SK-N-SH (cell line): ENCODE measurements around the gene HLA-DOB. TPM values are rescaled to one million over a fixed set of nuclear protein-coding genes. Genes with fewer than 3 reads are reported as not detected.

Experiments
- CTCF ChIA-PET: fragments of 300-600, 350-600 bp; formaldehyde crosslinking; extraction: SDS; loops from one replicate; lab custom pipeline; 2021; lab: Yijun Ruan, JAX
- POLR2A ChIA-PET: fragments of 350-600 bp; sonication (Branson Sonifier 250); formaldehyde crosslinking; extraction: SDS; loops from one replicate; lab custom pipeline; 2020; ENCODE audit warnings: antibody characterized with exemption, inconsistent platforms; lab: Yijun Ruan, JAX
- DNase-seq: peaks from one replicate; pipeline ENCODE4 v3.0.0; 2012
- H2AFZ ChIP-seq: fragments of 200-600 bp; sonication (generic); 2 replicates; pipeline ENCODE4 v1.8.1; 2016; ENCODE audit warnings: antibody characterized with exemption, mild to moderate bottlenecking, low read depth
- H3F3A ChIP-seq: fragments of 200-600 bp; sonication (generic); replicated peaks from 2 replicates; pipeline ENCODE3; 2016; ENCODE audit warnings: antibody characterized with exemption, mild to moderate bottlenecking; ENCODE audit not compliant: insufficient read depth
- H3K27ac ChIP-seq, 2 experiments: fragments of 200-500 bp in 1 of 2; fragments of 200-600 bp in 1 of 2; sonication (Bioruptor generic) in 1 of 2; sonication (generic), shearing (Covaris generic) in 1 of 2; 2 replicates each; pipeline versions ENCODE4 v1.5.1 to v1.6.1; 2014 to 2016; ENCODE audit warnings: low read depth in 2 of 2, inconsistent platforms in 1 of 2, low read length in 1 of 2, mild to moderate bottlenecking in 1 of 2, mixed read lengths in 1 of 2
- H3K27me3 ChIP-seq: fragments of 200-600 bp; sonication (generic), shearing (Covaris generic); 2 replicates; pipeline ENCODE4 v1.6.1; 2016; ENCODE audit warnings: mixed run types; ENCODE audit not compliant: insufficient read depth
- H3K36me3 ChIP-seq, 2 experiments: fragments of 200-500 bp in 1 of 2; fragments of 200-600 bp in 1 of 2; sonication (Bioruptor generic) in 1 of 2; sonication (generic) in 1 of 2; replicated peaks in 1 of 2; 2 replicates each; pipeline versions ENCODE3 to v1.5.1; 2014 to 2016; ENCODE audit warnings: low read length in 1 of 2, mild to moderate bottlenecking in 1 of 2; ENCODE audit not compliant: insufficient read depth in 2 of 2, control insufficient read depth in 1 of 2
- H3K4me1 ChIP-seq, 2 experiments: fragments of 200-500 bp in 1 of 2; fragments of 200-600 bp in 1 of 2; sonication (Bioruptor generic) in 1 of 2; sonication (generic), shearing (Covaris generic) in 1 of 2; 2 replicates each; pipeline versions ENCODE4 v1.5.1 to v1.6.1; 2014 to 2016; ENCODE audit warnings: low read depth in 1 of 2, low read length in 1 of 2, mixed run types in 1 of 2; ENCODE audit not compliant: insufficient read depth in 2 of 2, control insufficient read depth in 1 of 2
- H3K4me2 ChIP-seq: fragments of 200-600 bp; sonication (generic), shearing (Covaris generic); 2 replicates; pipeline ENCODE4 v1.6.1; 2017; ENCODE audit warnings: mixed run types
- H3K4me3 ChIP-seq, 2 experiments: fragments of 200-500 bp in 1 of 2; fragments of 200-600 bp in 1 of 2; sonication (Bioruptor generic) in 1 of 2; sonication (generic), shearing (Covaris generic) in 1 of 2; 2 replicates each; pipeline versions ENCODE4 v1.5.1 to v1.8.1; 2014 to 2016; ENCODE audit warnings: low read depth in 2 of 2, inconsistent platforms in 1 of 2, low read length in 1 of 2, mild to moderate bottlenecking in 1 of 2, mixed read lengths in 1 of 2, moderate library complexity in 1 of 2
- H3K79me2 ChIP-seq: fragments of 200-600 bp; sonication (generic); 2 replicates; pipeline ENCODE4 v1.8.1; 2017; ENCODE audit warnings: mild to moderate bottlenecking; ENCODE audit not compliant: insufficient read depth
- H3K9ac ChIP-seq: fragments of 200-600 bp; sonication (generic); 2 replicates; pipeline ENCODE4 v1.6.1; 2017; ENCODE audit warnings: mixed run types
- H3K9me2 ChIP-seq: fragments of 200-600 bp; sonication (generic); 2 replicates; pipeline ENCODE4 v1.6.1; 2017; ENCODE audit warnings: mixed run types
- H3K9me3 ChIP-seq: fragments of 200-600 bp; sonication (generic); 2 replicates; pipeline ENCODE4 v1.6.1; 2017; ENCODE audit warnings: mixed run types, mild to moderate bottlenecking, moderate library complexity
- H4K20me1 ChIP-seq: fragments of 200-600 bp; sonication (generic); 2 replicates; pipeline ENCODE4 v1.6.1; 2017; ENCODE audit warnings: mild to moderate bottlenecking, mixed run types; ENCODE audit not compliant: insufficient read depth
- EZH2phosphoT487 ChIP-seq: fragments of 200-600 bp; sonication (generic); IDR thresholded peaks from 2 replicates; pipeline ENCODE4 v1.6.1; 2017; ENCODE audit warnings: low read depth, mixed run types, mild to moderate bottlenecking, antibody characterized with exemption, moderate library complexity, borderline replicate concordance
- FOSL2 ChIP-seq: IDR thresholded peaks from 2 replicates; pipeline ENCODE4 v1.4.0; 2012; ENCODE audit warnings: low read depth, mild to moderate bottlenecking, moderate library complexity, borderline replicate concordance
- FOXM1 ChIP-seq: IDR thresholded peaks from 2 replicates; pipeline ENCODE4 v1.4.0; 2012; ENCODE audit warnings: low read depth, mild to moderate bottlenecking
- JUND ChIP-seq: IDR thresholded peaks from 2 replicates; pipeline ENCODE4 v1.4.0; 2012
- RXRA ChIP-seq: IDR thresholded peaks from 2 replicates; pipeline ENCODE4 v1.4.0; 2012; ENCODE audit warnings: low read depth, mild to moderate bottlenecking, borderline replicate concordance
- WGBS: methylation state at CpG from one replicate; pipeline ENCODE4 v1.1.6; 2017; ENCODE audit warnings: low lambda C conversion rate; 5-methylcytosine and 5-hydroxymethylcytosine counted together
- polyA plus RNA-seq, 3 experiments: library from polyadenylated mRNA; depleted of rRNA; stranded (reverse); fragments of >200 nt; gene quantifications; 2 replicates each; pipeline ENCODE4 v1.2.3, GENCODE V29; 2012
- TF ChIP-seq, protein P1 (sequence below): IDR thresholded peaks from 2 replicates; pipeline ENCODE4 v1.4.0; 2012; ENCODE audit warnings: low read depth, borderline replicate concordance
- TF ChIP-seq, protein P2 (sequence below): fragments of 150-350 bp; IDR thresholded peaks from 2 replicates; pipeline ENCODE4 v1.6.1; 2016; ENCODE audit warnings: mild to moderate bottlenecking, low read depth, low read length
- TF ChIP-seq, protein P3 (sequence below): IDR thresholded peaks from 2 replicates; pipeline ENCODE4 v1.4.0; 2012; ENCODE audit warnings: low read depth, borderline replicate concordance

HLA-DOB gene
- polyA plus RNA-seq, 1 of the 3 experiments (the other 2 are of a cell fraction) = not detected

DNA sequence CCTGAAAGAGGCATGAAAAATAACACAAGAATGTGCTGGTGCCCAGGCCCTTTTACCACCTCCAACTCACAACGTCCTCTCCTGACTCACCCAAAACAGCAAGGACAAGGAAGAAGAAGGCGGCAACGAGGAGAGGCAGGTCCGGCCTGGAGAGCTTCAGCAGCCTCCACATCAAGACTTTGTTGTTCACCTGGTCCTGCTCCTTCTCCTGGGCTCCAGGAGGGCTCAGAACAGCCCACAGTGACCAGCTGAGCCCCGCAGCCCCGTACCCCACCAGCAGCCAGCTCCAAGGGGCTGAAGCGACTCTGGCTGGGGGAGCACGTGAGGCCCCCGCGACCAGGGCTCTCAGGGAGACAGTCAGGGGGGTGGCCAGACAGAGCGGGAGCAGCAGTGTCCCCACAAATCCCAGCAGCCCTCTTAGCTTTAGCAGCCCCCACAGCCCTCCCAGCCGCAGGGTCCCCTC, 20.9 kb upstream of the HLA-DOB start:
- TF ChIP-seq, protein P1, sequence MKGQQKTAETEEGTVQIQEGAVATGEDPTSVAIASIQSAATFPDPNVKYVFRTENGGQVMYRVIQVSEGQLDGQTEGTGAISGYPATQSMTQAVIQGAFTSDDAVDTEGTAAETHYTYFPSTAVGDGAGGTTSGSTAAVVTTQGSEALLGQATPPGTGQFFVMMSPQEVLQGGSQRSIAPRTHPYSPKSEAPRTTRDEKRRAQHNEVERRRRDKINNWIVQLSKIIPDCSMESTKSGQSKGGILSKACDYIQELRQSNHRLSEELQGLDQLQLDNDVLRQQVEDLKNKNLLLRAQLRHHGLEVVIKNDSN = no peak
- TF ChIP-seq, all 33 proteins: peak for 0
- POLR2A ChIA-PET = interaction anchor here (1.7 kb wide), 1 partner anchor 135 kb away, joined by 15 read pairs; no protein-coding TSS in a partner anchor
- H3K9ac ChIP-seq = peak overlapping the region; percentile 79; the same call in 1 of the 2 replicates
- no peaks in the 10 kb centered on the region for H3K27me3 ChIP-seq
- peaks cover 9 to 19% of the 10 kb centered on the region in 2 experiments for H3K36me3 ChIP-seq
- CTCF ChIA-PET = interaction anchor here (0.6 to 6.3 kb wide), 22 partner anchors 10 to 642 kb away, joined by 3 to 223 read pairs (median 8); partner anchors contain the start of genes BRD2, PSMB9 and TAP1
- no peaks in the 10 kb centered on the region for H3K9me2 ChIP-seq
- WGBS = 52% methylated on average over 3 of the region's 12 CpGs
- no peaks in the 10 kb centered on the region for H4K20me1 ChIP-seq
- H2AFZ ChIP-seq = peak overlapping the region; percentile 76
- peak overlapping the region; percentile 93 for H3K4me2 ChIP-seq
- no peak for DNase-seq
- H3K9me3 ChIP-seq = no peaks in the 10 kb centered on the region
- H3K4me1 ChIP-seq = peaks cover 0 to 7% of the 10 kb centered on the region in 2 experiments; a peak in 1 of 4 replicates
- peak overlapping the region in 1 of 2 experiments; percentile 87; a peak in 1 of 4 replicates for H3K27ac ChIP-seq
- H3F3A ChIP-seq = peaks cover 8% of the 10 kb centered on the region
- H3K4me3 ChIP-seq = peak overlapping the region; percentile 87 to 90
- H3K79me2 ChIP-seq = no peaks in the 10 kb centered on the region

DNA sequence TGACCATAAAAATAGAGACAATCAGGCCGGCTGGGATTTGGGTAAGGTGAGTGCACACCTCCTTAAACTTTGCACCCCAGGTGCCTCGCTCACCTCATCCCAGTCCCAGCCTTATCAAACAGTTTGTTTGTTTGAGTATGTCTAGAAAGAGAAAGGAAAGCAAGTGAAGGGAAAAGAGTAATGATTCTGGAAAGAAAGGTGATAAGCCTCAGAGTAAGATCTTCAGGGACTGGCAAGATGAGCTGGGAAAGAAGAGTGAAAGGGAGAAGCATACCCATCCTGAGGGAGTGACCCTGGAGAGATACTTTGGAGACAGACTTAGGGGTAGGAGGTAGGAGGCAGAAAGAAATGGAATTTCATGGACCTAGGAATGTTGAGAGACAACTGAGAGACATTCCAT, 20.1 kb upstream of the HLA-DOB start:
- peaks cover 8% of the 10 kb centered on the region for H3F3A ChIP-seq
- H2AFZ ChIP-seq = no peak overlapping the region
- H3K4me1 ChIP-seq = peaks cover 0 to 7% of the 10 kb centered on the region in 2 experiments; a peak in 1 of 4 replicates
- ChIA-PET POLR2A (no interaction called here), CTCF (interaction anchor here (2.8 to 6.3 kb wide), 4 partner anchors 9 to 118 kb away, joined by 11 to 223 read pairs (median 99); partner anchors contain the start of genes PSMB9 and TAP1)
- no peak overlapping the region for H3K4me2 ChIP-seq
- no peak overlapping the region for H3K4me3 ChIP-seq
- peaks cover 8 to 19% of the 10 kb centered on the region in 2 experiments for H3K36me3 ChIP-seq
- no peaks in the 10 kb centered on the region for H3K9me2 ChIP-seq
- H3K9ac ChIP-seq = no peak overlapping the region
- H3K79me2 ChIP-seq = no peaks in the 10 kb centered on the region
- DNase-seq = no peak
- no peaks in the 10 kb centered on the region for H4K20me1 ChIP-seq
- WGBS = 88% methylated on average over 2 of the region's 2 CpGs
- H3K9me3 ChIP-seq = no peaks in the 10 kb centered on the region
- no peaks in the 10 kb centered on the region for H3K27me3 ChIP-seq
- no peak overlapping the region for H3K27ac ChIP-seq
- TF ChIP-seq, protein P1 = no peak
- TF ChIP-seq, protein P2, sequence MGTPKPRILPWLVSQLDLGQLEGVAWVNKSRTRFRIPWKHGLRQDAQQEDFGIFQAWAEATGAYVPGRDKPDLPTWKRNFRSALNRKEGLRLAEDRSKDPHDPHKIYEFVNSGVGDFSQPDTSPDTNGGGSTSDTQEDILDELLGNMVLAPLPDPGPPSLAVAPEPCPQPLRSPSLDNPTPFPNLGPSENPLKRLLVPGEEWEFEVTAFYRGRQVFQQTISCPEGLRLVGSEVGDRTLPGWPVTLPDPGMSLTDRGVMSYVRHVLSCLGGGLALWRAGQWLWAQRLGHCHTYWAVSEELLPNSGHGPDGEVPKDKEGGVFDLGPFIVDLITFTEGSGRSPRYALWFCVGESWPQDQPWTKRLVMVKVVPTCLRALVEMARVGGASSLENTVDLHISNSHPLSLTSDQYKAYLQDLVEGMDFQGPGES = no peak
- TF ChIP-seq, protein P3, sequence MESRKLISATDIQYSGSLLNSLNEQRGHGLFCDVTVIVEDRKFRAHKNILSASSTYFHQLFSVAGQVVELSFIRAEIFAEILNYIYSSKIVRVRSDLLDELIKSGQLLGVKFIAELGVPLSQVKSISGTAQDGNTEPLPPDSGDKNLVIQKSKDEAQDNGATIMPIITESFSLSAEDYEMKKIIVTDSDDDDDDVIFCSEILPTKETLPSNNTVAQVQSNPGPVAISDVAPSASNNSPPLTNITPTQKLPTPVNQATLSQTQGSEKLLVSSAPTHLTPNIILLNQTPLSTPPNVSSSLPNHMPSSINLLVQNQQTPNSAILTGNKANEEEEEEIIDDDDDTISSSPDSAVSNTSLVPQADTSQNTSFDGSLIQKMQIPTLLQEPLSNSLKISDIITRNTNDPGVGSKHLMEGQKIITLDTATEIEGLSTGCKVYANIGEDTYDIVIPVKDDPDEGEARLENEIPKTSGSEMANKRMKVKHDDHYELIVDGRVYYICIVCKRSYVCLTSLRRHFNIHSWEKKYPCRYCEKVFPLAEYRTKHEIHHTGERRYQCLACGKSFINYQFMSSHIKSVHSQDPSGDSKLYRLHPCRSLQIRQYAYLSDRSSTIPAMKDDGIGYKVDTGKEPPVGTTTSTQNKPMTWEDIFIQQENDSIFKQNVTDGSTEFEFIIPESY = no peak
- TF ChIP-seq EZH2phosphoT487 (no peak), JUND (no peak), FOXM1 (no peak), RXRA (no peak), FOSL2 (no peak)
